ENCODE measurements around the gene GARS1. TPM values are rescaled to one million over a fixed set of nuclear protein-coding genes. Genes with fewer than 3 reads are reported as not detected.
A peak's percentile ranks its signal among the peaks of the same experiment; 100 is the strongest.
"Not testable (repeated sequence)": the region's sequence is repeated elsewhere in the genome, so short reads cannot be mapped to it uniquely, and the experiment has no call there.

Gene GARS1
- total RNA-seq, 1 donor from 2014 or later: 42.3 TPM

DNA sequence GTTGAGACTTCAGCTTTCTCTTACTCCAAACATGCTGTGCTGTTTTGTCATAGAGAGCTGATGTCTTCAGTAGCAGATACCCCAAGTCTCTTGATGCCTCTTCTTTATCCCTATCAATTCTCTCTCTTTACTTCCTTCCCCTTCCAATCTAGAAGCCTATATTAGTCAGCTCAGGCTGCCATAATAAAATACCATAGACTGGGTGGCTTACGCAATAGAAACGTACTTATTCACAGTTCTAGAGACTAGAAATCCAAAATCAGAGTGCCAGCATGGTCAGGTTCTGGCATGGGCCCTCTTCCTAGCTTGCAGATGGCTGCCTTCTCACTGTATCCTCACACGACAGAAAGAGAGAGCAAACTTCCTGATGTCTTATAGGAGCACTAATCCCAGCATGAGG, 9.0 kb upstream of the GARS1 start:
- TF ChIP-seq, protein P1, sequence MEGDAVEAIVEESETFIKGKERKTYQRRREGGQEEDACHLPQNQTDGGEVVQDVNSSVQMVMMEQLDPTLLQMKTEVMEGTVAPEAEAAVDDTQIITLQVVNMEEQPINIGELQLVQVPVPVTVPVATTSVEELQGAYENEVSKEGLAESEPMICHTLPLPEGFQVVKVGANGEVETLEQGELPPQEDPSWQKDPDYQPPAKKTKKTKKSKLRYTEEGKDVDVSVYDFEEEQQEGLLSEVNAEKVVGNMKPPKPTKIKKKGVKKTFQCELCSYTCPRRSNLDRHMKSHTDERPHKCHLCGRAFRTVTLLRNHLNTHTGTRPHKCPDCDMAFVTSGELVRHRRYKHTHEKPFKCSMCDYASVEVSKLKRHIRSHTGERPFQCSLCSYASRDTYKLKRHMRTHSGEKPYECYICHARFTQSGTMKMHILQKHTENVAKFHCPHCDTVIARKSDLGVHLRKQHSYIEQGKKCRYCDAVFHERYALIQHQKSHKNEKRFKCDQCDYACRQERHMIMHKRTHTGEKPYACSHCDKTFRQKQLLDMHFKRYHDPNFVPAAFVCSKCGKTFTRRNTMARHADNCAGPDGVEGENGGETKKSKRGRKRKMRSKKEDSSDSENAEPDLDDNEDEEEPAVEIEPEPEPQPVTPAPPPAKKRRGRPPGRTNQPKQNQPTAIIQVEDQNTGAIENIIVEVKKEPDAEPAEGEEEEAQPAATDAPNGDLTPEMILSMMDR (IDR thresholded peaks at IDR 0.05; ENCODE audit: borderline replicate concordance): no peak
- Histone ChIP-seq H3K27me3 (ENCODE audit: low read depth) (no peaks in the 10 kb centered on the region), H3K4me3 (no peak overlapping the region), H3K9me3 (replicated peaks) (peaks cover 6% of the 10 kb centered on the region), H3K36me3 (peaks cover 46% of the 10 kb centered on the region), H3K27ac (replicated peaks) (no peak overlapping the region), H3K4me1 (peaks cover 3% of the 10 kb centered on the region)
- DNase-seq: no peak
- intact Hi-C loops (cut with micrococcal nuclease): no loop called here

DNA sequence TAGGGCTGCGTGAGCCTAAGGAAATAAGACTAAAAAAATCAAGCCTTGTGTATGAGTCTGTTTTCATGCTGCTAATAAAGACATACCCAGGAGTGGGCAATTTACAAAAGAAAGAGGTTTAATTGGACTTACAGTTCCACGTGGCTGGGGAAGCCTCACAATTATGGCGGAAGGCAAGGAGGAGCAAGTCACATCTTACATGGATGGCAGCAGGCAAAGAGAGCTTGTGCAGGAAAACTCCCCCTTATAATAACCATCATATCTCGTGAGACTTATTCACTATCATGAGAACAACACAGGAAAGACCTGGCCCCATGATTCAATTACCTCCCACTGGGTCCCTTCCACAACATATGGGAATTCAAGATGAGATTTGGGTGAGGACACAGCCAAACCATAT, 7.1 kb upstream of the GARS1 start:
- H3K4me3 ChIP-seq; DNase-seq; H3K27me3 ChIP-seq (ENCODE audit: low read depth); intact Hi-C loops (cut with micrococcal nuclease); H3K4me1 ChIP-seq; H3K27ac ChIP-seq (replicated peaks); H3K9me3 ChIP-seq (replicated peaks): not testable (repeated sequence)
- H3K36me3 ChIP-seq: peaks cover 28% of the 10 kb centered on the region

DNA sequence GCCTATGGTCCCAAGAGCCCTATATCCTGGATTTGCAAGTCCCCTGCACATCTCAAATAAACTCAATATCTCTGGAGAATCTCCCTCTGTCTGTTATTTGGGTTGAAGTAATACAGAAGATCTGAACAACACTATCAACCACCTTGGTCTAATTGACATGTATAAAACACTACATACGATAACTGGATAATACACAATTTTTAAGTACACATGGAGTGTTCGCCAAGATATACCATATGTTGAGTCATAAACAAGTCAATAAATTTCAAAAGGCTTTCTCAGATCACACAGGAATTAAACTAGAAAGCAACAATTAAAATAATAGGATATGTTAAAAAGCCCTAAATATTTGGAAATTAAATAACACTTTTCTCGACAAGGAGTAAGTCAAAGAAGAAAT, 5.6 kb upstream of the GARS1 start:
- intact Hi-C loops (cut with micrococcal nuclease): no loop called here

DNA sequence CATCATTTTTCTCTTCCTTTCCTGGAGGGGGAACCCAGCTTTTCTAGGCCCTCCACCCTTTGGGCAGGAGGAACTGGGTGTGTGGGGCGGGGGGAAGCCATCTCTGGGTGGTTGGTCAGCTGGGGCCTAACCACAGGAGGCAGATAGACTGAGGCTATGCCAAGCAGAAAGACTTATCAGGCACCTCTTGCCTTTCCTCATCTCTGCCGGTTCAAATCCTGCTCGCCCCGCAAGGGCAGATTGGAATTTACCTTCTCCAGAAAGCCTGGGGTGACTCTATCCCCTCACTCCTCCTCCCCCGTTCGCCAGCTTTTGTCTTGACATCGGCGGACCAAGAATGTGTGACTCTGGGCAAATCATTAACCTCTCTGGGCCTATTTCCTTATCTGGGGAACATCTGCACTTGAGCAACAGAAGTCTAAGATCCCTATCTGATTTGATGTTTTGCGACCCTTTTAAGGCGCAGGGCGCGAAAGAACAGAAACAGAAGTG, 584 bp upstream of the GARS1 start:
- Histone ChIP-seq H3K27me3 (ENCODE audit: low read depth) (no peaks in the 10 kb centered on the region), H3K4me1 (peaks cover 51% of the 10 kb centered on the region), H3K4me3 (peak overlapping the region; percentile 97), H3K27ac (replicated peaks) (peak overlapping the region; percentile 94), H3K9me3 (replicated peaks) (no peaks in the 10 kb centered on the region), H3K36me3 (peaks cover 7% of the 10 kb centered on the region)
- intact Hi-C loops (cut with micrococcal nuclease): no loop called here
- TF ChIP-seq, protein P1 (IDR thresholded peaks at IDR 0.05; ENCODE audit: borderline replicate concordance): no peak
- DNase-seq: peak; percentile 25

More for the DNA sequence above, 5.6 kb upstream of the GARS1 start:
- Histone ChIP-seq H3K27ac (replicated peaks) (no peak overlapping the region), H3K4me1 (peaks cover 25% of the 10 kb centered on the region), H3K4me3 (no peak overlapping the region), H3K36me3 (peaks cover 15% of the 10 kb centered on the region), H3K9me3 (replicated peaks) (peaks cover 6% of the 10 kb centered on the region), H3K27me3 (ENCODE audit: low read depth) (no peaks in the 10 kb centered on the region)
- no peak for DNase-seq
- TF ChIP-seq, protein P1 (IDR thresholded peaks at IDR 0.05; ENCODE audit: borderline replicate concordance): no peak

DNA sequence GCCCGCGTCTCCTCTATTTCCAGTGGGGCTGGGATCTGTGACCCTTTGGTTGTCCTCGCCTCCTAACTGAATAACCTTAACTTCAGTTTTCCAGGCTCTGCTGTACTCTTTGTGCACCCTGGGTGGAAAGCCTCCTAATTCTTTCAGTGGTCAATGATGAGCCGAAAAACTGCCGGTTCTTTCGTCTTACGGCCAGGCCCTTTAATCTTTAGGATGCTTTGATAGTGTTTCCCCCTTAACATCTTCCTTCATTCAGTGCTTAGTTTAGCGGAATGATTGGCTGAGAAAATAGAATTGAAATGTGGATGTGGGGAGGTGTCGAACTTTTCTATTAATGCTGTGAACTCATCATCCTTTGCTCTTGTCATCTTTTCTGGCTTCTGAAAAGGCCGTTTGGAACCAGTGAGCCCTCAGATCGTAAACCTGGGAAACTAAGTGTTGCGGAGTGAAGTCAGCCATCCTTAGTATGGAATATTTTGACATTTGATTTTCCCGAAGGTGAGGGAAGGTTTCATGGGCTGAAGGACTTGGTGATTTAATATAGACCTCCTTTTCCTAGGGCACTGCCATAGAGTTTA, 847 bp downstream of the GARS1 start:
- peaks cover 51% of the 10 kb centered on the region for H3K4me1 ChIP-seq
- H3K4me3 ChIP-seq: peak overlapping the region; percentile 97
- TF ChIP-seq, protein P1 (IDR thresholded peaks at IDR 0.05; ENCODE audit: borderline replicate concordance): no peak
- DNase-seq: no peak
- H3K9me3 ChIP-seq (replicated peaks): no peaks in the 10 kb centered on the region
- H3K27me3 ChIP-seq (ENCODE audit: low read depth): no peaks in the 10 kb centered on the region
- intact Hi-C loops (cut with micrococcal nuclease): no loop called here
- H3K27ac ChIP-seq (replicated peaks): peak overlapping the region; percentile 94
- H3K36me3 ChIP-seq: peaks cover 21% of the 10 kb centered on the region

DNA sequence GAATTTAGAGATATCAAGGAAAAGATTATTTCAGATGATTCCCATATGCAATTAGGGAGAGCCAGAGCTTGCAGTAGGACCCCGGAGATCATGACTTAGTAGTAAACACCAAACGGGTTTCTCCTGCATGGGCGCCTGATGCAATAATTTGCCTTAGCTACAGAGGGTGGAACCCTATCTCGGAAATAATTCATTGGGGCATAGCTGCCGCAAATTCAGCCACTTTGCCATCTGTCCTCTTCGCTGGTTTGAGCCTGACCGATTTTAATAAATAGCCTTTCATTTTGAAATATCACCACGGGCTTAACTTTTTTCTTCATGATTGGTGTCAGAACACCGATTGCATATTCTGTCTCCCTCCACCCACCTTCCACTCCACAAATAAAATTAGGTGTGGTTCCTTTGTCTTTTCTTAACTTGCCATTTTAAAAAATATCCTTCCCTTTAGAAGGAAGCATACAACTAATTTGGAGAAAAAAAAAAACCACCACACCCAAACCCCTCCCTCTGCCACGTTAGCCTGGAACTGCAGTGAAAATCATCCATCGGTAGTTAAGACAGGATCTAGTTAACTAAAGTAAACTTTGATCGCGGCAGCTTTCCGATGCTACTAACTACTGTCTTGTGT, 1.4 kb downstream of the GARS1 start:
- H3K27me3 ChIP-seq (ENCODE audit: low read depth): no peaks in the 10 kb centered on the region
- peak overlapping the region; percentile 97 for H3K4me3 ChIP-seq
- no peaks in the 10 kb centered on the region for H3K9me3 ChIP-seq (replicated peaks)
- peak overlapping the region; percentile 94 for H3K27ac ChIP-seq (replicated peaks)
- no peak for DNase-seq
- TF ChIP-seq, protein P1 (IDR thresholded peaks at IDR 0.05; ENCODE audit: borderline replicate concordance): no peak
- peaks cover 27% of the 10 kb centered on the region for H3K36me3 ChIP-seq
- intact Hi-C loops (cut with micrococcal nuclease): no loop called here
- peaks cover 51% of the 10 kb centered on the region for H3K4me1 ChIP-seq

All from left ventricle myocardium inferior (tissue), 1 donor.